Measurements from ENCODE around the gene KIAA1671.
"Not testable (repeated sequence)": the region's sequence is repeated elsewhere in the genome, so short reads cannot be mapped to it uniquely, and the experiment has no call there.

KIAA1671 gene

GRCh38 chr22:25232301-25232700 lies 279.8 kb downstream of the KIAA1671 start:
- no peak overlapping the region for H3K9ac ChIP-seq (ENCODE audit: insufficient read length, low read depth)
- peaks cover 3% of the 10 kb centered on the region for H3K27me3 ChIP-seq (ENCODE audit: insufficient read depth, insufficient read length)
- TF ChIP-seq SUZ12 (IDR thresholded peaks at IDR 0.05; ENCODE audit: extremely low read depth, insufficient read depth, insufficient read length) (no peak), YY1 (IDR thresholded peaks at IDR 0.05; ENCODE audit: insufficient read depth, insufficient read length) (no peak), ZNF274 (IDR thresholded peaks at IDR 0.05; ENCODE audit: low read depth, low read length) (no peak)
- no peaks in the 10 kb centered on the region for H3K36me3 ChIP-seq (ENCODE audit: insufficient read depth, insufficient read length, low read length)
- H3K9me3 ChIP-seq (ENCODE audit: insufficient read depth, low read length): no peaks in the 10 kb centered on the region
- DNase-seq (ENCODE audit: low read depth, low spot score): no peak
- peaks cover 4% of the 10 kb centered on the region for H3K4me1 ChIP-seq (ENCODE audit: insufficient read depth, insufficient read length)
- no peak overlapping the region for H3K4me3 ChIP-seq (ENCODE audit: insufficient read length, low read depth)

GRCh38 chr22:25233706-25234105 lies 281.2 kb downstream of the KIAA1671 start:
- not testable (repeated sequence) for H3K9ac ChIP-seq (ENCODE audit: insufficient read length, low read depth); H3K9me3 ChIP-seq (ENCODE audit: insufficient read depth, low read length); H3K4me3 ChIP-seq (ENCODE audit: insufficient read length, low read depth); H3K27me3 ChIP-seq (ENCODE audit: insufficient read depth, insufficient read length); DNase-seq (ENCODE audit: low read depth, low spot score); H3K36me3 ChIP-seq (ENCODE audit: insufficient read depth, insufficient read length, low read length); H3K4me1 ChIP-seq (ENCODE audit: insufficient read depth, insufficient read length)

GRCh38 chr22:25235547-25236290 lies 283.2 kb downstream of the KIAA1671 start:
- H3K9me3 ChIP-seq (ENCODE audit: insufficient read depth, low read length): no peaks in the 10 kb centered on the region
- no peaks in the 10 kb centered on the region for H3K36me3 ChIP-seq (ENCODE audit: insufficient read depth, insufficient read length, low read length)
- no peak overlapping the region for H3K9ac ChIP-seq (ENCODE audit: insufficient read length, low read depth)
- TF ChIP-seq SUZ12 (IDR thresholded peaks at IDR 0.05; ENCODE audit: extremely low read depth, insufficient read depth, insufficient read length) (no peak), ZNF274 (IDR thresholded peaks at IDR 0.05; ENCODE audit: low read depth, low read length) (no peak), YY1 (IDR thresholded peaks at IDR 0.05; ENCODE audit: insufficient read depth, insufficient read length) (no peak)
- H3K4me1 ChIP-seq (ENCODE audit: insufficient read depth, insufficient read length): peaks cover 4% of the 10 kb centered on the region
- no peak overlapping the region for H3K4me3 ChIP-seq (ENCODE audit: insufficient read length, low read depth)
- DNase-seq (ENCODE audit: low read depth, low spot score): peak; percentile 79
- H3K27me3 ChIP-seq (ENCODE audit: insufficient read depth, insufficient read length): peaks cover 3% of the 10 kb centered on the region

- DNase-seq (ENCODE audit: low read depth, low spot score): no peak
- no peak overlapping the region for H3K9ac ChIP-seq (ENCODE audit: insufficient read length, low read depth)
- no peaks in the 10 kb centered on the region for H3K36me3 ChIP-seq (ENCODE audit: insufficient read depth, insufficient read length, low read length)
- no peak for TF ChIP-seq YY1 (IDR thresholded peaks at IDR 0.05; ENCODE audit: insufficient read depth, insufficient read length)
- no peak for TF ChIP-seq ZNF274 (IDR thresholded peaks at IDR 0.05; ENCODE audit: low read depth, low read length)
- no peak for TF ChIP-seq SUZ12 (IDR thresholded peaks at IDR 0.05; ENCODE audit: extremely low read depth, insufficient read depth, insufficient read length)
- H3K9me3 ChIP-seq (ENCODE audit: insufficient read depth, low read length): no peaks in the 10 kb centered on the region
- H3K4me3 ChIP-seq (ENCODE audit: insufficient read length, low read depth): no peak overlapping the region
- peaks cover 3% of the 10 kb centered on the region for H3K27me3 ChIP-seq (ENCODE audit: insufficient read depth, insufficient read length)
- H3K4me1 ChIP-seq (ENCODE audit: insufficient read depth, insufficient read length): peaks cover 4% of the 10 kb centered on the region
Observed at GRCh38 chr22:25236417-25236816, 283.9 kb downstream of the KIAA1671 start.

- Histone ChIP-seq H3K4me3 (ENCODE audit: insufficient read length, low read depth) (no peak overlapping the region), H3K9ac (ENCODE audit: insufficient read length, low read depth) (no peak overlapping the region), H3K36me3 (ENCODE audit: insufficient read depth, insufficient read length, low read length) (no peaks in the 10 kb centered on the region), H3K9me3 (ENCODE audit: insufficient read depth, low read length) (no peaks in the 10 kb centered on the region), H3K4me1 (ENCODE audit: insufficient read depth, insufficient read length) (peaks cover 4% of the 10 kb centered on the region), H3K27me3 (ENCODE audit: insufficient read depth, insufficient read length) (peaks cover 3% of the 10 kb centered on the region)
- TF ChIP-seq YY1 (IDR thresholded peaks at IDR 0.05; ENCODE audit: insufficient read depth, insufficient read length): no peak
- TF ChIP-seq SUZ12 (IDR thresholded peaks at IDR 0.05; ENCODE audit: extremely low read depth, insufficient read depth, insufficient read length): no peak
- TF ChIP-seq ZNF274 (IDR thresholded peaks at IDR 0.05; ENCODE audit: low read depth, low read length): no peak
- no peak for DNase-seq (ENCODE audit: low read depth, low spot score)
Observed at GRCh38 chr22:25237503-25237902, 285.0 kb downstream of the KIAA1671 start.

- H3K4me1 ChIP-seq (ENCODE audit: insufficient read depth, insufficient read length); H3K9me3 ChIP-seq (ENCODE audit: insufficient read depth, low read length); H3K27me3 ChIP-seq (ENCODE audit: insufficient read depth, insufficient read length); H3K9ac ChIP-seq (ENCODE audit: insufficient read length, low read depth); DNase-seq (ENCODE audit: low read depth, low spot score); H3K4me3 ChIP-seq (ENCODE audit: insufficient read length, low read depth); H3K36me3 ChIP-seq (ENCODE audit: insufficient read depth, insufficient read length, low read length): not testable (repeated sequence)
Observed at GRCh38 chr22:25238058-25238457, 285.5 kb downstream of the KIAA1671 start.
